ENCODE data around the gene ABO.
"Not testable (repeated sequence)": the region's sequence is repeated elsewhere in the genome, so short reads cannot be mapped to it uniquely, and the experiment has no call there.

Gene ABO

GRCh38 chr9:133263557-133263956 lies 11.4 kb downstream of the ABO start:
- DNase-seq (ENCODE audit: low spot score), result no peak

- DNase-seq (ENCODE audit: low spot score), result no peak
These were observed 12.8 kb downstream of the ABO start for GRCh38 chr9:133262226-133262625.

GRCh38 chr9:133261753-133262120 lies 13.3 kb downstream of the ABO start:
- no peak for DNase-seq (ENCODE audit: low spot score)

GRCh38 chr9:133261103-133261752 lies 13.8 kb downstream of the ABO start:
- DNase-seq (ENCODE audit: low spot score), result no peak

- no peak for DNase-seq (ENCODE audit: low spot score)
These were observed 14.5 kb downstream of the ABO start for GRCh38 chr9:133260334-133261102.

GRCh38 chr9:133258061-133259015 lies 16.7 kb downstream of the ABO start:
- no peak for DNase-seq (ENCODE audit: low spot score)

GRCh38 chr9:133257465-133257956 lies 17.5 kb downstream of the ABO start:
- no peak for DNase-seq (ENCODE audit: low spot score)

GRCh38 chr9:133256686-133257091 lies 18.3 kb downstream of the ABO start:
- no peak for DNase-seq (ENCODE audit: low spot score)

GRCh38 chr9:133256136-133256461 lies 18.9 kb downstream of the ABO start:
- no peak for DNase-seq (ENCODE audit: low spot score)

GRCh38 chr9:133255371-133256135 lies 19.4 kb downstream of the ABO start:
- no peak for DNase-seq (ENCODE audit: low spot score)

GRCh38 chr9:133254471-133254870 lies 20.5 kb downstream of the ABO start:
- DNase-seq (ENCODE audit: low spot score), result no peak

GRCh38 chr9:133253268-133253667 lies 21.7 kb downstream of the ABO start:
- DNase-seq (ENCODE audit: low spot score), result no peak

GRCh38 chr9:133252301-133253020 lies 22.5 kb downstream of the ABO start:
- no peak for DNase-seq (ENCODE audit: low spot score)

- DNase-seq (ENCODE audit: low spot score), result no peak
These were observed 23.2 kb downstream of the ABO start for GRCh38 chr9:133251773-133252172.

GRCh38 chr9:133251221-133251620 lies 23.8 kb downstream of the ABO start:
- DNase-seq (ENCODE audit: low spot score), result not testable (repeated sequence)

GRCh38 chr9:133250741-133251170 lies 24.2 kb downstream of the ABO start:
- DNase-seq (ENCODE audit: low spot score), result no peak

- DNase-seq (ENCODE audit: low spot score), result no peak
These were observed 25.7 kb downstream of the ABO start for GRCh38 chr9:133249337-133249736.

GRCh38 chr9:133248726-133249295 lies 26.2 kb downstream of the ABO start:
- no peak for DNase-seq (ENCODE audit: low spot score)

- DNase-seq (ENCODE audit: low spot score), result no peak
These were observed 27.4 kb downstream of the ABO start for GRCh38 chr9:133247632-133248031.

- no peak for DNase-seq (ENCODE audit: low spot score)
These were observed 28.0 kb downstream of the ABO start for GRCh38 chr9:133246991-133247390.

- no peak for DNase-seq (ENCODE audit: low spot score)
These were observed 28.4 kb downstream of the ABO start for GRCh38 chr9:133246562-133246961.

Data from hematopoietic multipotent progenitor cell treated with erythropoietin and hydrocortisone succinate and interleukin-3 and kit ligand, for 17 days (in vitro differentiated cells).